ENCODE results near the gene SEMG2. TPM values are rescaled to one million over a fixed set of nuclear protein-coding genes. Genes with fewer than 3 reads are reported as not detected.

Gene SEMG2
- polyA plus RNA-seq, 3 donors: 0.11 TPM; not detected in 2

Other genes starting within 250 kb of the SEMG2 start
- under 1 TPM; 0.33 to 0.64 (median 0.53) TPM for gene KCNS1, start 120.2 kb upstream of the SEMG2 start, polyA plus RNA-seq (ENCODE audit: insufficient read length in 3 of 3)
- not detected for gene WFDC5, start 106.2 kb upstream of the SEMG2 start, polyA plus RNA-seq (ENCODE audit: insufficient read length in 3 of 3)
- gene WFDC12, start 96.9 kb upstream of the SEMG2 start, polyA plus RNA-seq (ENCODE audit: insufficient read length in 3 of 3): not detected
- gene PI3, start 46.5 kb upstream of the SEMG2 start, polyA plus RNA-seq (ENCODE audit: insufficient read length in 3 of 3): not detected
- gene SEMG1, start 14.3 kb upstream of the SEMG2 start, polyA plus RNA-seq (ENCODE audit: insufficient read length in 3 of 3): not detected
- not detected for gene SLPI, start 33.2 kb downstream of the SEMG2 start, polyA plus RNA-seq (ENCODE audit: insufficient read length in 3 of 3)
- not detected for gene RBPJL, start 85.5 kb downstream of the SEMG2 start, polyA plus RNA-seq (ENCODE audit: insufficient read length in 3 of 3)
- under 1 TPM; 0.13 to 0.33 (median 0.17) TPM for gene MATN4, start 86.9 kb downstream of the SEMG2 start, polyA plus RNA-seq (ENCODE audit: insufficient read length in 3 of 3)
- gene SDC4, start 127.1 kb downstream of the SEMG2 start, polyA plus RNA-seq (ENCODE audit: insufficient read length in 3 of 3): 100 to 1,000 TPM; 163 to 174 (median 172) TPM
- gene SYS1, start 141.8 kb downstream of the SEMG2 start, polyA plus RNA-seq (ENCODE audit: insufficient read length in 3 of 3): 10 to 100 TPM; 32.3 to 33.8 (median 33.8) TPM
- gene TP53TG5, start 157.0 kb downstream of the SEMG2 start, polyA plus RNA-seq (ENCODE audit: insufficient read length in 3 of 3): 1 to 10 TPM in 1 of 3 donors, under 1 TPM in 2; 0.76 to 1.3 (median 0.79) TPM
- 10 to 100 TPM; 25.0 to 31.1 (median 27.0) TPM for gene DBNDD2, start 186.9 kb downstream of the SEMG2 start, polyA plus RNA-seq (ENCODE audit: insufficient read length in 3 of 3)
- gene PIGT, start 194.8 kb downstream of the SEMG2 start, polyA plus RNA-seq (ENCODE audit: insufficient read length in 3 of 3): 100 to 1,000 TPM in 1 of 3 donors, 10 to 100 TPM in 2; 90.8 to 101 (median 97.5) TPM
- gene WFDC2, start 248.4 kb downstream of the SEMG2 start, polyA plus RNA-seq (ENCODE audit: insufficient read length in 3 of 3): 100 to 1,000 TPM; 141 to 180 (median 177) TPM